ENCODE results near the gene THSD4.

DNA sequence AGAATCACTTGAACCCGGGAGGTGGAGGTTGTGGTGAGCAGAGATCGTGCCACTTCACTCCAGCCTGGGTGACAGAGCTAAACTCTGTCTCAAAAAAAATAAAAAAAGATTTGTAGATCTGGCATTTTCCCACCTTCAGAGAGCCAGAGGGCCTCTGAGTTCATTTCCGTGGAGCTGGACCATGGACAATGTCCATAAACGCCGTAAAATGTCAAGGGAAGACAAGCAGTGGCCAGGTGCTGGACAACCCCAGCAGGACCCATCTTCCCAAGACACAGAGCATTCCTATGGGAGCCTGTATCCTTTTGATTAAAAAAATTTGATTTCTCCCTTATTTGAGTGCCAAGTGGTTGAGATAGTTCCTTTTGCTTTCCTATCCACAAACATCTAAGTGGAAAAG lies 627.7 kb downstream of the THSD4 start:
- TF ChIP-seq, protein P1, sequence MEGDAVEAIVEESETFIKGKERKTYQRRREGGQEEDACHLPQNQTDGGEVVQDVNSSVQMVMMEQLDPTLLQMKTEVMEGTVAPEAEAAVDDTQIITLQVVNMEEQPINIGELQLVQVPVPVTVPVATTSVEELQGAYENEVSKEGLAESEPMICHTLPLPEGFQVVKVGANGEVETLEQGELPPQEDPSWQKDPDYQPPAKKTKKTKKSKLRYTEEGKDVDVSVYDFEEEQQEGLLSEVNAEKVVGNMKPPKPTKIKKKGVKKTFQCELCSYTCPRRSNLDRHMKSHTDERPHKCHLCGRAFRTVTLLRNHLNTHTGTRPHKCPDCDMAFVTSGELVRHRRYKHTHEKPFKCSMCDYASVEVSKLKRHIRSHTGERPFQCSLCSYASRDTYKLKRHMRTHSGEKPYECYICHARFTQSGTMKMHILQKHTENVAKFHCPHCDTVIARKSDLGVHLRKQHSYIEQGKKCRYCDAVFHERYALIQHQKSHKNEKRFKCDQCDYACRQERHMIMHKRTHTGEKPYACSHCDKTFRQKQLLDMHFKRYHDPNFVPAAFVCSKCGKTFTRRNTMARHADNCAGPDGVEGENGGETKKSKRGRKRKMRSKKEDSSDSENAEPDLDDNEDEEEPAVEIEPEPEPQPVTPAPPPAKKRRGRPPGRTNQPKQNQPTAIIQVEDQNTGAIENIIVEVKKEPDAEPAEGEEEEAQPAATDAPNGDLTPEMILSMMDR (IDR thresholded peaks at IDR 0.05): no peak
- TF ChIP-seq POLR2AphosphoS5 (IDR thresholded peaks at IDR 0.05; ENCODE audit: insufficient read depth in 1 of 2, low read depth in 1 of 2) (no peak), POLR2A (IDR thresholded peaks at IDR 0.05) (no peak)
